ENCODE data around the gene ERFE.

ERFE gene

DNA sequence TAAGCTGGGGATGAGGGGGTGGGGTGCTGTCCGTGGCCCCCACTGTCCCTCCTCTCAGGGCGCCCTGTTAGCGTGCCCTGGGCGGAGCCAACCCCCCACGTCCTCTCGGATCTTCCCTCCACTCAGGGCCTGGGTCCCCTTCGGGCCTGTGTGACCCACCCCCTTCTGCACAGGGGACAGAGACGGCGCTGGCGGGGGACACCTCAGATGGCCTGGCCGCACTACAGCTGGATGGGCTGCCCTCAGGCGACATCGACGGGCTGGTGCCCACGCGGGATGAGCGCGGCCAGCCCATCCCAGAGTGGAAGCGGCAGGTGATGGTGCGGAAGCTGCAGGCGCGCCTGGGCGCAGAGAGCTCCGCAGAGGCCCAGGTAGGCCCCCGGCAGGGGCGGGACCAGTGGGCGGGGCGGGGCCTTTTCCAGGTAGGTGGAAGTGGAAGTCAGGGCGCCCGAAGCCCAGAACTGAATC is 30.2 kb upstream of the ERFE start:
- H3K9me3 ChIP-seq (ENCODE audit: control insufficient read depth, low read depth, low read length): no peaks in the 10 kb centered on the region
- H3K4me3 ChIP-seq (ENCODE audit: low read length): no peak overlapping the region
- no peaks in the 10 kb centered on the region for H3K27me3 ChIP-seq (ENCODE audit: control insufficient read depth, insufficient read depth, low read length)
- H3K4me1 ChIP-seq (ENCODE audit: control insufficient read depth, low read depth, low read length): no peaks in the 10 kb centered on the region
- H3K27ac ChIP-seq (ENCODE audit: low read length): no peak overlapping the region
- H3K36me3 ChIP-seq (ENCODE audit: control insufficient read depth, low read depth, low read length): no peaks in the 10 kb centered on the region
- no peak overlapping the region for H3K9ac ChIP-seq (ENCODE audit: low read length)

GRCh38 chr2:238129166-238130010 is 29.4 kb upstream of the ERFE start:
- no peaks in the 10 kb centered on the region for H3K4me1 ChIP-seq (ENCODE audit: control insufficient read depth, low read depth, low read length)
- no peak overlapping the region for H3K4me3 ChIP-seq (ENCODE audit: low read length)
- no peaks in the 10 kb centered on the region for H3K27me3 ChIP-seq (ENCODE audit: control insufficient read depth, insufficient read depth, low read length)
- H3K27ac ChIP-seq (ENCODE audit: low read length): no peak overlapping the region
- H3K9ac ChIP-seq (ENCODE audit: low read length): no peak overlapping the region
- no peaks in the 10 kb centered on the region for H3K36me3 ChIP-seq (ENCODE audit: control insufficient read depth, low read depth, low read length)
- no peaks in the 10 kb centered on the region for H3K9me3 ChIP-seq (ENCODE audit: control insufficient read depth, low read depth, low read length)

GRCh38 chr2:238130111-238130695 is 28.6 kb upstream of the ERFE start:
- no peaks in the 10 kb centered on the region for H3K27me3 ChIP-seq (ENCODE audit: control insufficient read depth, insufficient read depth, low read length)
- H3K4me1 ChIP-seq (ENCODE audit: control insufficient read depth, low read depth, low read length): no peaks in the 10 kb centered on the region
- no peaks in the 10 kb centered on the region for H3K9me3 ChIP-seq (ENCODE audit: control insufficient read depth, low read depth, low read length)
- no peak overlapping the region for H3K4me3 ChIP-seq (ENCODE audit: low read length)
- H3K36me3 ChIP-seq (ENCODE audit: control insufficient read depth, low read depth, low read length): no peaks in the 10 kb centered on the region
- H3K27ac ChIP-seq (ENCODE audit: low read length): no peak overlapping the region
- no peak overlapping the region for H3K9ac ChIP-seq (ENCODE audit: low read length)

GRCh38 chr2:238130696-238131628 is 27.8 kb upstream of the ERFE start:
- Histone ChIP-seq H3K27ac (ENCODE audit: low read length) (no peak overlapping the region), H3K4me3 (ENCODE audit: low read length) (no peak overlapping the region), H3K9ac (ENCODE audit: low read length) (no peak overlapping the region), H3K36me3 (ENCODE audit: control insufficient read depth, low read depth, low read length) (no peaks in the 10 kb centered on the region), H3K9me3 (ENCODE audit: control insufficient read depth, low read depth, low read length) (no peaks in the 10 kb centered on the region), H3K27me3 (ENCODE audit: control insufficient read depth, insufficient read depth, low read length) (no peaks in the 10 kb centered on the region), H3K4me1 (ENCODE audit: control insufficient read depth, low read depth, low read length) (no peaks in the 10 kb centered on the region)

GRCh38 chr2:238131761-238132462 is 26.9 kb upstream of the ERFE start:
- Histone ChIP-seq H3K4me3 (ENCODE audit: low read length) (no peak overlapping the region), H3K9me3 (ENCODE audit: control insufficient read depth, low read depth, low read length) (no peaks in the 10 kb centered on the region), H3K27me3 (ENCODE audit: control insufficient read depth, insufficient read depth, low read length) (no peaks in the 10 kb centered on the region), H3K4me1 (ENCODE audit: control insufficient read depth, low read depth, low read length) (no peaks in the 10 kb centered on the region), H3K36me3 (ENCODE audit: control insufficient read depth, low read depth, low read length) (no peaks in the 10 kb centered on the region), H3K9ac (ENCODE audit: low read length) (no peak overlapping the region), H3K27ac (ENCODE audit: low read length) (no peak overlapping the region)

GRCh38 chr2:238132463-238133450 is 26.0 kb upstream of the ERFE start:
- Histone ChIP-seq H3K36me3 (ENCODE audit: control insufficient read depth, low read depth, low read length) (no peaks in the 10 kb centered on the region), H3K9me3 (ENCODE audit: control insufficient read depth, low read depth, low read length) (no peaks in the 10 kb centered on the region), H3K9ac (ENCODE audit: low read length) (no peak overlapping the region), H3K4me1 (ENCODE audit: control insufficient read depth, low read depth, low read length) (no peaks in the 10 kb centered on the region), H3K27me3 (ENCODE audit: control insufficient read depth, insufficient read depth, low read length) (no peaks in the 10 kb centered on the region), H3K4me3 (ENCODE audit: low read length) (no peak overlapping the region), H3K27ac (ENCODE audit: low read length) (no peak overlapping the region)

DNA sequence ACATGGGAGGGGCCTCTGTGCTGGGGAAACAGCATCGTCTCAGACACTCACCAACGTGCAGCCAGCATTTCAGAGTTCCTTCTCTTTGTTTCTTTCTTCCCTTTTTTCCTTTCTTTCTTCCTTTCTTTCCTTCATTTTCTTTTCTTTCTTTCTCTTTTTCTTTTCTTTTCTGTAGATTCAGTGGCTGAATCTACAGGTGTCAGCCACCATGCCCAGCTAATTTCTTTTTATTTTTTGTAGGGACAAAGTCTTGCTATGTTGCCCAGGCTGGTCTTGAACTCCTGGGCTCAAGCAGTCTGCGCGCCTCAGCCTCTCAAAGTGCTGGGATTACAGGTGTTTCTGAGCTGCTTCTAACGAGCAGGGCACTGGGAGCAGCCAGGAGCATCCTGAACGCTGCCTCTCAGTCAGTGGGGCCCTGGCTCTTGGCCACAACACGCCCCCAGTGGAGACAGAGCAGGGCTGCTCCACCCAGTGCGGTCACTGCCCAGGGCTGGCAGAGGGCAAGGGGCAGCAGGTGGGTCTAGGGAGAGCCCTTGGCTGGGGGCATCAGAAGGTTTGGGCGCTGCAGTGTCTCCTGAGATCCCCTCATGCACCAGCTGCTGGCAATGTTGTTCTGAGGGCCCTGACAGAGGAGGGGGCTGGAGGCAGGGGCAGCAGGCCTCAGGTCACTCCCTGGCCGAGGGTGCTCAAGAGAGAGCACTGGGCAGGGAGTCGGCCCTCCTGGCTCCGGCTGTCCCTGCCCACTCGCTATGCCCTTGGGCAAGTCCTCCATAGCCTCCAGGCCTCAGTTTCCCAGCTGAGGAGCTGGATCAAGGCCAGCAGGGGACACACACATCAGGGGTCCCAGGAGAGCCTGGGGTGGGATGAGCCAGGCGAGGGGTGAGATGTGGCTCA is 25.0 kb upstream of the ERFE start:
- Histone ChIP-seq H3K27me3 (ENCODE audit: control insufficient read depth, insufficient read depth, low read length) (no peaks in the 10 kb centered on the region), H3K36me3 (ENCODE audit: control insufficient read depth, low read depth, low read length) (no peaks in the 10 kb centered on the region), H3K4me1 (ENCODE audit: control insufficient read depth, low read depth, low read length) (no peaks in the 10 kb centered on the region), H3K9me3 (ENCODE audit: control insufficient read depth, low read depth, low read length) (no peaks in the 10 kb centered on the region), H3K9ac (ENCODE audit: low read length) (no peak overlapping the region), H3K4me3 (ENCODE audit: low read length) (no peak overlapping the region), H3K27ac (ENCODE audit: low read length) (no peak overlapping the region)

DNA sequence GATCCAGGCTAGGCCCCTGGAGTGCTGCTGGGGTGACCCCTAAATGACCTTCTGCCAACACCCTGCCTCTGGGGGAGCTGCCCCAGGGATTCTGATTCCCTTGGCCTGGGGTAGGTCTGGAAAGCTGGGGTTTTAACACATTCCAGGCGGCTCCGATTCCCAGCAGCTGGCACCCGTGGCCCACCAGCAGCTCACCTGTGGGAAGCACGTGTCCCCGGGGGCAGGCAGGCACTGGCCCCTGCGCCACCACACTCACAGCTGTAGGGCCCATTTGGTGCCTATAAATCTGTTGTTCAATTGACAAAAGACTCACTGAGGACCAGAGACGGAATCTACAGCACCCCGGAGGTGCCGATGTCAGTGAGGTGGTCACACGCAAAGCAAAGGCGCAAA is 24.4 kb upstream of the ERFE start:
- no peaks in the 10 kb centered on the region for H3K4me1 ChIP-seq (ENCODE audit: control insufficient read depth, low read depth, low read length)
- H3K36me3 ChIP-seq (ENCODE audit: control insufficient read depth, low read depth, low read length): no peaks in the 10 kb centered on the region
- no peak overlapping the region for H3K4me3 ChIP-seq (ENCODE audit: low read length)
- H3K9ac ChIP-seq (ENCODE audit: low read length): no peak overlapping the region
- no peaks in the 10 kb centered on the region for H3K9me3 ChIP-seq (ENCODE audit: control insufficient read depth, low read depth, low read length)
- H3K27ac ChIP-seq (ENCODE audit: low read length): no peak overlapping the region
- H3K27me3 ChIP-seq (ENCODE audit: control insufficient read depth, insufficient read depth, low read length): no peaks in the 10 kb centered on the region

DNA sequence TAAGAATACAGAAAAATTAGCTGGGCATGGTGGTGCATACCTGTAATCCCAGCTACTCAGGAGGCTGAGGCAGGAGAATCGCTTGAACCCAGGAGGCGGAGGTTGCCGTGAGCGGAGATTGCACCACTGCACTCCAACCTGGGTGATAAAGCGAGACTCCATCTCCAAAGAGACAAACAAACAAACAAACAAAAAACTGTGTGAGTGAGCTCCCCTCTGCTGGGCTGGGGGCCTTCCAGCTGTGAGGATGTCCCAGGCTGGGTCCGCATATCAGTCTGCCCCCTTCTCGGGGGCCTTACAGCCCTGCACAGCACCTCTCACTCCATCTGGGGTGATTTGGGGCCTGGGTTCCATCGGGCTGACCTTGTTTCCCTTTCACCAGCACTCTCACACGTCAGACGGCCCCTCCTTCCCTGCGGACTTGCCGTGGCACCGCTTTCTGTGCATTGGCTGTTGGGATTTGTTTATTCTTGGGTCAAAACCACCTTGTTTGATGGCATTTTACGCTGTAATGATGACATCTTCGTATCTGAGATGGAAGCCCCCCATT is 23.1 kb upstream of the ERFE start:
- no peaks in the 10 kb centered on the region for H3K4me1 ChIP-seq (ENCODE audit: control insufficient read depth, low read depth, low read length)
- no peak overlapping the region for H3K9ac ChIP-seq (ENCODE audit: low read length)
- no peaks in the 10 kb centered on the region for H3K27me3 ChIP-seq (ENCODE audit: control insufficient read depth, insufficient read depth, low read length)
- no peak overlapping the region for H3K4me3 ChIP-seq (ENCODE audit: low read length)
- H3K36me3 ChIP-seq (ENCODE audit: control insufficient read depth, low read depth, low read length): no peaks in the 10 kb centered on the region
- H3K9me3 ChIP-seq (ENCODE audit: control insufficient read depth, low read depth, low read length): no peaks in the 10 kb centered on the region
- no peak overlapping the region for H3K27ac ChIP-seq (ENCODE audit: low read length)
